Fibroblast of lung (primary cell): Measurements from ENCODE around the gene FAAP100. TPM values are rescaled to one million over a fixed set of nuclear protein-coding genes. Genes with fewer than 3 reads are reported as not detected.

Experiments used
- DNase-seq, 2 donors: peaks; one replicate each; pipeline versions ENCODE4 v3.0.0 to v3.0.0-alpha.2; 2010; ENCODE audit warnings: low read depth in 2 of 2
- H2AFZ ChIP-seq: 2 replicates; pipeline ENCODE4 v1.5.1; 2012; ENCODE audit warnings: low read length, control low read depth, inconsistent platforms
- H3K27ac ChIP-seq: 2 replicates; pipeline ENCODE4 v1.5.1; 2011; ENCODE audit warnings: low read length, control low read depth; ENCODE audit not compliant: insufficient read depth
- H3K27me3 ChIP-seq: 2 replicates; pipeline ENCODE4 v1.5.1; 2011; ENCODE audit warnings: mild to moderate bottlenecking, low read length; ENCODE audit not compliant: control insufficient read depth, insufficient read depth
- H3K36me3 ChIP-seq: 2 replicates; pipeline ENCODE4 v1.5.1; 2011; ENCODE audit warnings: low read length; ENCODE audit not compliant: control insufficient read depth, insufficient read depth
- H3K4me1 ChIP-seq: 2 replicates; pipeline ENCODE4 v1.5.1; 2011; ENCODE audit warnings: low read length; ENCODE audit not compliant: control insufficient read depth, insufficient read depth; ENCODE audit errors: extremely low read depth
- H3K4me2 ChIP-seq: 2 replicates; pipeline ENCODE4 v1.5.1; 2011; ENCODE audit warnings: low read length, control low read depth; ENCODE audit not compliant: insufficient read depth; ENCODE audit errors: extremely low read depth
- H3K4me3 ChIP-seq, 4 experiments: fragments of 200-600 bp in 1 of 4; sonication (generic) in 1 of 4; replicated peaks in 1 of 4; 2 replicates each; pipeline ENCODE4 v1.5.1; 2011 to 2016; ENCODE audit warnings: low read length in 4 of 4, low read depth in 3 of 4, mild to moderate bottlenecking in 3 of 4, control low read depth in 2 of 4, inconsistent platforms in 1 of 4, mixed read lengths in 1 of 4; ENCODE audit not compliant: insufficient read depth in 1 of 4; ENCODE audit errors: control extremely low read depth in 1 of 4
- H3K79me2 ChIP-seq: 2 replicates; pipeline ENCODE4 v1.5.1; 2012; ENCODE audit warnings: mild to moderate bottlenecking, low read length, inconsistent platforms; ENCODE audit not compliant: control insufficient read depth, insufficient read depth
- H3K9ac ChIP-seq: 2 replicates; pipeline ENCODE4 v1.5.1; 2011; ENCODE audit warnings: mild to moderate bottlenecking, low read length, control low read depth; ENCODE audit not compliant: insufficient read depth
- H3K9me3 ChIP-seq: 2 replicates; pipeline ENCODE4 v1.5.1; 2012; ENCODE audit warnings: low read depth, low read length; ENCODE audit not compliant: control insufficient read depth, insufficient read depth
- H4K20me1 ChIP-seq: 2 replicates; pipeline ENCODE4 v1.5.1; 2011; ENCODE audit warnings: low read length; ENCODE audit not compliant: control insufficient read depth, insufficient read depth; ENCODE audit errors: extremely low read depth
- CTCF ChIP-seq, 2 donors: IDR thresholded peaks in 1 of 2; conservative IDR thresholded peaks in 1 of 2; 1 replicate in 1 of 2; 2 replicates in 1 of 2; pipeline ENCODE4 v1.5.1; 2011 to 2012; ENCODE audit warnings: low read length in 2 of 2, control low read depth in 1 of 2, inconsistent platforms in 1 of 2, low read depth in 1 of 2, mild to moderate bottlenecking in 1 of 2
- EZH2 ChIP-seq: IDR thresholded peaks from 2 replicates; pipeline ENCODE4 v1.5.1; 2012; ENCODE audit warnings: low read length, control low read depth, mild to moderate bottlenecking; ENCODE audit errors: missing control alignments
- polyA plus RNA-seq, 2 donors: library from polyadenylated mRNA; depleted of rRNA in 1 of 2; stranded (reverse) in 1 of 2; unstranded in 1 of 2; fragments of >200 nt; gene quantifications; 2 replicates each; pipeline ENCODE4 v1.2.1, GENCODE V29; 2011 to 2012; ENCODE audit warnings: missing spikeins in 1 of 2
- total RNA-seq: library from RNA; depleted of rRNA; stranded (reverse); fragments of >200 nt; gene quantifications from 2 replicates; pipeline ENCODE4 v1.2.1, GENCODE V29; 2014

Gene FAAP100
- total and polyA plus RNA-seq, 2 donors (not counting 1 experiment from before 2014, with no cell fraction given): 6.7 to 10.4 TPM

- H3K9me3 ChIP-seq: no peaks in the 10 kb centered on the region
- peaks cover 11% of the 10 kb centered on the region for H3K27me3 ChIP-seq
- H2AFZ ChIP-seq: no peak overlapping the region
- H3K4me3 ChIP-seq: no peak overlapping the region
- H3K79me2 ChIP-seq: no peaks in the 10 kb centered on the region
- DNase-seq: no peak
- no peaks in the 10 kb centered on the region for H3K4me1 ChIP-seq
- H3K36me3 ChIP-seq: peaks cover 11% of the 10 kb centered on the region
- H4K20me1 ChIP-seq: no peaks in the 10 kb centered on the region
- TF ChIP-seq CTCF (conservative IDR thresholded peaks at IDR 0.05 in 1 of 2, IDR thresholded peaks at IDR 0.05 in 1 of 2; ENCODE audit: low read depth in 1 of 2, low read length in 2 of 2) (no peak), EZH2 (no peak)
- H3K27ac ChIP-seq: no peak overlapping the region
- H3K9ac ChIP-seq: no peak overlapping the region
- H3K4me2 ChIP-seq: no peak overlapping the region
These were observed 14.1 kb downstream of the FAAP100 start for GRCh38 chr17:81537856-81538555.

GRCh38 chr17:81537343-81537855 is 14.8 kb downstream of the FAAP100 start:
- no peak overlapping the region for H3K4me3 ChIP-seq
- no peaks in the 10 kb centered on the region for H4K20me1 ChIP-seq
- no peak overlapping the region for H2AFZ ChIP-seq
- H3K79me2 ChIP-seq: no peaks in the 10 kb centered on the region
- H3K4me1 ChIP-seq: no peaks in the 10 kb centered on the region
- no peak for DNase-seq
- no peak overlapping the region for H3K4me2 ChIP-seq
- H3K36me3 ChIP-seq: peaks cover 8% of the 10 kb centered on the region
- peak; percentile 30 to 51 for TF ChIP-seq CTCF (conservative IDR thresholded peaks at IDR 0.05 in 1 of 2, IDR thresholded peaks at IDR 0.05 in 1 of 2; ENCODE audit: low read depth in 1 of 2, low read length in 2 of 2)
- peak; percentile 21 for TF ChIP-seq EZH2
- H3K27me3 ChIP-seq: peaks cover 11% of the 10 kb centered on the region
- no peak overlapping the region for H3K27ac ChIP-seq
- H3K9me3 ChIP-seq: no peaks in the 10 kb centered on the region
- H3K9ac ChIP-seq: no peak overlapping the region

GRCh38 chr17:81536299-81537290 is 15.6 kb downstream of the FAAP100 start:
- H3K79me2 ChIP-seq: no peaks in the 10 kb centered on the region
- peaks cover 11% of the 10 kb centered on the region for H3K27me3 ChIP-seq
- H4K20me1 ChIP-seq: no peaks in the 10 kb centered on the region
- H3K9me3 ChIP-seq: no peaks in the 10 kb centered on the region
- H3K4me3 ChIP-seq: no peak overlapping the region
- no peak overlapping the region for H3K27ac ChIP-seq
- no peak overlapping the region for H3K4me2 ChIP-seq
- H2AFZ ChIP-seq: no peak overlapping the region
- TF ChIP-seq EZH2 (peak; percentile 89), CTCF (conservative IDR thresholded peaks at IDR 0.05 in 1 of 2, IDR thresholded peaks at IDR 0.05 in 1 of 2; ENCODE audit: low read depth in 1 of 2, low read length in 2 of 2) (no peak)
- H3K4me1 ChIP-seq: no peaks in the 10 kb centered on the region
- no peak overlapping the region for H3K9ac ChIP-seq
- DNase-seq: peak in 1 of 2 donors; percentile 37
- H3K36me3 ChIP-seq: peaks cover 8% of the 10 kb centered on the region
